ENCODE measurements around the gene VPS4A.

GRCh38 chr16:69283851-69284250 is 27.3 kb upstream of the VPS4A start:
- no peak for TF ChIP-seq CHD1 (IDR thresholded peaks at IDR 0.05; ENCODE audit: low read depth, low read length)
- no peak for TF ChIP-seq POLR2A (IDR thresholded peaks at IDR 0.05; ENCODE audit: low read depth, low read length)
- no peak for TF ChIP-seq CEBPB (IDR thresholded peaks at IDR 0.05; ENCODE audit: low read depth, low read length)
- no peak for TF ChIP-seq CTCF (conservative IDR thresholded peaks at IDR 0.05; ENCODE audit: low read depth, low read length)
- TF ChIP-seq RFX5 (IDR thresholded peaks at IDR 0.05; ENCODE audit: low read depth, low read length): no peak

Data from IMR-90 (cell line).